Gastrocnemius medialis (tissue), 4 donors: Measurements from ENCODE around the gene SLC25A47. TPM values are rescaled to one million over a fixed set of nuclear protein-coding genes. Genes with fewer than 3 reads are reported as not detected.
"Not testable (repeated sequence)": the region's sequence is repeated elsewhere in the genome, so short reads cannot be mapped to it uniquely, and the experiment has no call there.

ENCODE experiments used
- ATAC-seq, 2 donors: fragments of 150-250 bp; one replicate each; pipeline ENCODE4 v1.9.1; 2016
- DNase-seq, 2 donors: peaks; one replicate each; pipeline ENCODE4 v3.0.0-alpha.2; 2019
- H3K27ac ChIP-seq, 4 donors: fragments of 200-600 bp; sonication (generic); 1 replicate in 1 of 4; 2 replicates in 3 of 4; pipeline ENCODE4 v1.5.1; 2016 to 2018; ENCODE audit warnings: mild to moderate bottlenecking in 2 of 4, moderate library complexity in 1 of 4
- H3K27me3 ChIP-seq, 3 donors: fragments of 200-600 bp; sonication (generic) in 2 of 3; 1 replicate in 1 of 3; 2 replicates in 2 of 3; pipeline versions ENCODE4 v1.5.1 to v1.6.0; 2016 to 2019; ENCODE audit warnings: mild to moderate bottlenecking in 1 of 3, moderate library complexity in 1 of 3
- H3K36me3 ChIP-seq, 2 donors: fragments of 200-600 bp; sonication (generic) in 1 of 2; one replicate each; pipeline ENCODE4 v1.5.1; 2017 to 2018
- H3K4me1 ChIP-seq, 2 donors: fragments of 200-600 bp; sonication (generic) in 1 of 2; one replicate each; pipeline ENCODE4 v1.5.1; 2016 to 2017; ENCODE audit warnings: mild to moderate bottlenecking in 2 of 2
- H3K4me3 ChIP-seq, 4 donors: fragments of 200-600 bp; sonication (generic) in 3 of 4; 1 replicate in 1 of 4; 2 replicates in 3 of 4; pipeline ENCODE4 v1.5.1; 2016 to 2019; ENCODE audit warnings: mild to moderate bottlenecking in 2 of 4
- H3K9me3 ChIP-seq, 3 donors: fragments of 200-600 bp; sonication (generic) in 2 of 3; 1 replicate in 1 of 3; 2 replicates in 2 of 3; pipeline ENCODE4 v1.5.1; 2016 to 2019
- CTCF ChIP-seq, 5 experiments: fragments of 450-650 bp in 3 of 5; fragments of 200-600 bp in 2 of 5; sonication (generic) in 2 of 5; IDR thresholded peaks in 4 of 5; conservative IDR thresholded peaks in 1 of 5; 1 replicate in 4 of 5; 2 replicates in 1 of 5; pipeline ENCODE4 v1.5.1; 2016 to 2019; ENCODE audit warnings: antibody characterized with exemption in 5 of 5, mild to moderate bottlenecking in 3 of 5, moderate library complexity in 3 of 5
- POLR2A ChIP-seq, 2 donors: fragments of 450-650 bp; IDR thresholded peaks; one replicate each; pipeline ENCODE4 v1.6.1; 2017; ENCODE audit warnings: antibody characterized with exemption in 2 of 2, mild to moderate bottlenecking in 2 of 2, moderate library complexity in 2 of 2
- in situ Hi-C, 4 donors: fragments of 200-750 bp; cut with MboI; loops; one replicate each; pipeline versions ENCODE4 v1.15.0 to v1.8.0; 2017; ENCODE audit warnings: low sequenced_read_pairs in 4 of 4
- intact Hi-C: fragments of 100-400 bp; cut with DNase I; formaldehyde crosslinking; loops from one replicate; pipeline ENCODE4 v1.15.1; 2023; ENCODE audit warnings: low total_unique reads
- total RNA-seq, 4 donors: library from RNA; depleted of rRNA; stranded (reverse); fragments of >200 nt; gene quantifications; one replicate each; pipeline versions ENCODE4 v1.1.0 to v1.2.3, GENCODE V29; 2016

SLC25A47 gene
- total RNA-seq, 4 donors from 2014 or later = 0.46 to 1.3 TPM; not detected in 2

GRCh38 chr14:100282766-100283419, 40.2 kb upstream of the SLC25A47 start:
- H3K9me3 ChIP-seq = no peaks in the 10 kb centered on the region
- H3K36me3 ChIP-seq = no peaks in the 10 kb centered on the region
- peak overlapping the region in 1 of 4 donors; percentile 43 for H3K27ac ChIP-seq
- in situ Hi-C loops = no loop called here
- no peak for TF ChIP-seq POLR2A (IDR thresholded peaks at IDR 0.05)
- TF ChIP-seq CTCF (IDR thresholded peaks at IDR 0.05 in 4 of 5, conservative IDR thresholded peaks at IDR 0.05 in 1 of 5) = no peak
- peaks cover 30 to 31% of the 10 kb centered on the region in 2 donors for H3K4me1 ChIP-seq
- H3K27me3 ChIP-seq = no peaks in the 10 kb centered on the region
- H3K4me3 ChIP-seq = no peak overlapping the region
- ATAC-seq (no peak), DNase-seq (no peak)
- intact Hi-C loops = no loop called here

GRCh38 chr14:100283436-100283835, 39.7 kb upstream of the SLC25A47 start:
- DNase-seq, H3K27me3 ChIP-seq, in situ Hi-C loops, intact Hi-C loops, H3K4me3 ChIP-seq, H3K36me3 ChIP-seq, ATAC-seq, H3K9me3 ChIP-seq: not testable (repeated sequence)
- peak overlapping the region in 1 of 4 donors; percentile 43 for H3K27ac ChIP-seq
- peaks cover 30 to 31% of the 10 kb centered on the region in 2 donors for H3K4me1 ChIP-seq

GRCh38 chr14:100283984-100284881, 38.9 kb upstream of the SLC25A47 start:
- peaks cover 31 to 36% of the 10 kb centered on the region in 2 donors for H3K4me1 ChIP-seq

DNA sequence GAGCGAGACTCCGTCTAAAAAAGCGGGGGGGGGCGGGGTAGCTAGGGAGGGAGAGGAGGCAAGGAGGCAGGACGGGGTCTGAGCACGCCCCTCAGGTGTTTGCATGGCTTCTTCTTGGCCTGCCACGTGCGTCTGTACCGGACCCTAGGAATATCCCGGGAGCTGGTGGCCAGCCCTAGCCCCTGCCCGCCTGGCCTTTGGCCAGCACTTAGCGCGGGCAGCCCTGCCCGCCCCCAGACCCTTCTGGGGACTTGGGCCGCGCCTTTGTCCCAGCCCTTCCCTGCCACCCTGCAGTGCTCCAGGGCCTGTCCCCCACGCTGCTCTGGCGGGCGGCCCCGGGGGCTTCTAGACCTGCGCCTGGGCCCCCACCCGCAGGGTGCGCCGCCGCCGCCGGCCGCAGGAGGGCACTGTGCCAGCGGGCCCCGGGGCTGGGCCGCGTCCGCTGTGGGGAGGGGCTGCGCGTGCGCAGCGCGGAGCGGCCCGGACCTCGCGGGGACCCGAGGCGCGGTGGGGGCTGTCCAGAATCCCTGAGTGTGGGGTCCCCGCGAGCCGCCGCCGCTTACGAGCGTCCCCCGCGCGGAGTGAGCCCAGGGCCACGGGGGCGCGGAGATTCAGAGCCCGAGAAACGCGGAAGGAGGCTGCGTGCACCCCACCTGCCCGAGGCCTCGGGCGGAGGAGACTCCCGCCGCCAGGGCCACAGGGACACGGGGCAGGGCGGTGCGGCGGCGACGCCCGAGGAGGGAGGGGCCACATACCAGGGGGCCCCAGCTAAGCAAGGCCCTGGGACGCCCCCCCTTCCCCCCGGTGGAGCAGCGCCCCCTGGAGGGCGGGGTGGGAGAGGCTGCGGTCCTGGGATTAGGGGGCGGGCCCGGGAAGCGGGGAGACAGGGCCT, 37.9 kb upstream of the SLC25A47 start:
- intact Hi-C loops = loop anchor here (2.0 to 5.0 kb wide), 3 partner anchors 20 to 92 kb away; partner anchors contain the start of gene WDR25

More at GRCh38 chr14:100283984-100284881, 38.9 kb upstream of the SLC25A47 start:
- Histone ChIP-seq H3K36me3 (no peaks in the 10 kb centered on the region), H3K27ac (peak overlapping the region; percentile 88 to 98 (median 92)), H3K9me3 (no peaks in the 10 kb centered on the region), H3K27me3 (no peaks in the 10 kb centered on the region), H3K4me3 (peak overlapping the region; percentile 73 to 98 (median 84))
- DNase-seq (no peak), ATAC-seq (no peak)
- intact Hi-C loops = loop anchor here (1.0 to 2.0 kb wide), 2 partner anchors 21 to 34 kb away; no protein-coding TSS in a partner anchor
- no peak for TF ChIP-seq CTCF (IDR thresholded peaks at IDR 0.05 in 4 of 5, conservative IDR thresholded peaks at IDR 0.05 in 1 of 5)
- no peak for TF ChIP-seq POLR2A (IDR thresholded peaks at IDR 0.05)
- in situ Hi-C loops = no loop called here

More for the DNA sequence above, 37.9 kb upstream of the SLC25A47 start:
- peak in 1 of 2 donors; percentile 37 for TF ChIP-seq POLR2A (IDR thresholded peaks at IDR 0.05)
- TF ChIP-seq CTCF (IDR thresholded peaks at IDR 0.05 in 4 of 5, conservative IDR thresholded peaks at IDR 0.05 in 1 of 5) = peak; percentile 68 to 89 (median 80)
- Histone ChIP-seq H3K36me3 (no peaks in the 10 kb centered on the region), H3K4me1 (peaks cover 31 to 36% of the 10 kb centered on the region in 2 donors), H3K27ac (peak overlapping the region; percentile 88 to 98 (median 92)), H3K27me3 (no peaks in the 10 kb centered on the region), H3K4me3 (peak overlapping the region; percentile 73 to 98 (median 84)), H3K9me3 (no peaks in the 10 kb centered on the region)
- peak; percentile 82 to 88 for ATAC-seq
- in situ Hi-C loops = no loop called here
- DNase-seq = peak in 1 of 2 donors; percentile 46
